ENCODE results near the gene MLXIP. TPM values are rescaled to one million over a fixed set of nuclear protein-coding genes. Genes with fewer than 3 reads are reported as not detected.
A peak's percentile ranks its signal among the peaks of the same experiment; 100 is the strongest.

MLXIP gene
- total and polyA plus RNA-seq, 2 of the 13 experiments (the other 11 are each of a cell fraction or from before 2014, with no cell fraction given) = 5.3 to 6.7 TPM

DNA sequence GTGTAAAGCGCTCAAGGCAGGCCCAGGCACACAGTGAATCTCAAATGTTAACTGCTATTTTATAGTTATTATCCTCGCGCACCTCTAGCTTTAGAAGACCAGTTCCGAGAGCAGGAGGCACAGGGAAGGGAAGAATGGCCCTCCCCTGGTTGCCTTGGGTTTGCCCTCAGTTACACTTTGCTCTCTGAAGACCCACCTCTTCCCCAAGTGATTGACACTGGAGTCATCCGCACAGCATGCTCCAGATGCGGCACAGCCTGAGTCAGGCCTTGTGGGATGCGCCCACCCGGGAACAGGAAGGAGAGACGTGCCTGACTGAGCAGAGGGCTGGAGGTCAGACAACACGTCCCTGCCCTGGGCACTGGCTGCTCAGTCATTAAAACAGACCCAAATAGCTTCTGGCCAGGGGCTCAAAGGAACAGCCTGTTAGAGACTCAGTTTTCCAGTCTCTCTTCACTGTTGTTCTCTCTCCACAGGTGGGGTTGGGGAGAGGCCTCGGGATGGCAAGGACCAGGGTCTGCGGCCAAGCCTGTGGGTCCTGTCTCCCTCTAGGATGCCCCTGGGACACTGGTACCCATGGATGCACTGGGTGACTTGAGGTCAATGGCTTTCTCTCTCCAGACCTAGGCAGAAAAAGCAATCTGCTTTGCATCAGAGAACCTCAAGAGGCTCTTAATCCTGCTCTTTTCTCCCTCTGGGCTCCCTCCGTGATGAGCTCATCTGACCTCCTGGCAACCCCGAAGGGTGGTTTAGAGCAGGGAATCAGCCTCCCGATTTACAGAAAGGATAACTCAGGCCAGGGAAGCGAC is 13.6 kb upstream of the MLXIP start (continued):
- TF ChIP-seq ZNF670 (CRISPR knock-in tag; IDR thresholded peaks at IDR 0.05; ENCODE audit: borderline replicate concordance) = no peak
- peak; percentile 50; the same call in 1 of the 2 replicates for TF ChIP-seq RXRA (CRISPR knock-in tag; IDR thresholded peaks at IDR 0.05)
- TF ChIP-seq PHF20 (CRISPR knock-in tag; IDR thresholded peaks at IDR 0.05) = no peak
- peak; percentile 54 for TF ChIP-seq POLR2G (IDR thresholded peaks at IDR 0.05; ENCODE audit: low read depth, low read length)
- TF ChIP-seq, protein P1, sequence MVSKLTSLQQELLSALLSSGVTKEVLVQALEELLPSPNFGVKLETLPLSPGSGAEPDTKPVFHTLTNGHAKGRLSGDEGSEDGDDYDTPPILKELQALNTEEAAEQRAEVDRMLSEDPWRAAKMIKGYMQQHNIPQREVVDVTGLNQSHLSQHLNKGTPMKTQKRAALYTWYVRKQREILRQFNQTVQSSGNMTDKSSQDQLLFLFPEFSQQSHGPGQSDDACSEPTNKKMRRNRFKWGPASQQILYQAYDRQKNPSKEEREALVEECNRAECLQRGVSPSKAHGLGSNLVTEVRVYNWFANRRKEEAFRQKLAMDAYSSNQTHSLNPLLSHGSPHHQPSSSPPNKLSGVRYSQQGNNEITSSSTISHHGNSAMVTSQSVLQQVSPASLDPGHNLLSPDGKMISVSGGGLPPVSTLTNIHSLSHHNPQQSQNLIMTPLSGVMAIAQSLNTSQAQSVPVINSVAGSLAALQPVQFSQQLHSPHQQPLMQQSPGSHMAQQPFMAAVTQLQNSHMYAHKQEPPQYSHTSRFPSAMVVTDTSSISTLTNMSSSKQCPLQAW (CRISPR knock-in tag; IDR thresholded peaks at IDR 0.05) = peak; percentile 25; the same call in 1 of the 2 replicates
- peak; percentile 78 for TF ChIP-seq NFYC (CRISPR knock-in tag; IDR thresholded peaks at IDR 0.05)
- TF ChIP-seq FOSL2 (CRISPR knock-in tag; IDR thresholded peaks at IDR 0.05) = peak; percentile 56; the same call in 1 of the 2 replicates
- peak; percentile 74 for TF ChIP-seq NFYB (CRISPR knock-in tag; IDR thresholded peaks at IDR 0.05)
- peak; percentile 46 for TF ChIP-seq TEAD3 (CRISPR knock-in tag; optimal IDR thresholded peaks at IDR 0.05; ENCODE audit: borderline replicate concordance)
- TF ChIP-seq ZNF790 (CRISPR knock-in tag; IDR thresholded peaks at IDR 0.05; ENCODE audit: borderline replicate concordance) = 0 out of 2 replicates have a peak, but pooled peaks have one; percentile 27
- peak; percentile 35; the same call in 1 of the 2 replicates for TF ChIP-seq HOXA3 (CRISPR knock-in tag; IDR thresholded peaks at IDR 0.05)
- TF ChIP-seq POLR2AphosphoS5 (IDR thresholded peaks at IDR 0.05; ENCODE audit: low read depth, low read length) = peak; percentile 31; the same call in 1 of the 2 replicates
- TF ChIP-seq POLR2A (IDR thresholded peaks at IDR 0.05; ENCODE audit: insufficient read depth in 1 of 2, low read depth in 2 of 2, low read length in 2 of 2) = peak in 1 of 2 experiments; percentile 59; a peak in 2 of 4 replicates
- no peak for TF ChIP-seq ZNF839 (CRISPR knock-in tag; IDR thresholded peaks at IDR 0.05; ENCODE audit: borderline replicate concordance)
- TF ChIP-seq, protein P2, sequence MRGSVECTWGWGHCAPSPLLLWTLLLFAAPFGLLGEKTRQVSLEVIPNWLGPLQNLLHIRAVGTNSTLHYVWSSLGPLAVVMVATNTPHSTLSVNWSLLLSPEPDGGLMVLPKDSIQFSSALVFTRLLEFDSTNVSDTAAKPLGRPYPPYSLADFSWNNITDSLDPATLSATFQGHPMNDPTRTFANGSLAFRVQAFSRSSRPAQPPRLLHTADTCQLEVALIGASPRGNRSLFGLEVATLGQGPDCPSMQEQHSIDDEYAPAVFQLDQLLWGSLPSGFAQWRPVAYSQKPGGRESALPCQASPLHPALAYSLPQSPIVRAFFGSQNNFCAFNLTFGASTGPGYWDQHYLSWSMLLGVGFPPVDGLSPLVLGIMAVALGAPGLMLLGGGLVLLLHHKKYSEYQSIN (CRISPR knock-in tag; IDR thresholded peaks at IDR 0.05; ENCODE audit: borderline replicate concordance) = no peak
- no peak for TF ChIP-seq ZNF564 (CRISPR knock-in tag; IDR thresholded peaks at IDR 0.05)
- TF ChIP-seq, protein P3, sequence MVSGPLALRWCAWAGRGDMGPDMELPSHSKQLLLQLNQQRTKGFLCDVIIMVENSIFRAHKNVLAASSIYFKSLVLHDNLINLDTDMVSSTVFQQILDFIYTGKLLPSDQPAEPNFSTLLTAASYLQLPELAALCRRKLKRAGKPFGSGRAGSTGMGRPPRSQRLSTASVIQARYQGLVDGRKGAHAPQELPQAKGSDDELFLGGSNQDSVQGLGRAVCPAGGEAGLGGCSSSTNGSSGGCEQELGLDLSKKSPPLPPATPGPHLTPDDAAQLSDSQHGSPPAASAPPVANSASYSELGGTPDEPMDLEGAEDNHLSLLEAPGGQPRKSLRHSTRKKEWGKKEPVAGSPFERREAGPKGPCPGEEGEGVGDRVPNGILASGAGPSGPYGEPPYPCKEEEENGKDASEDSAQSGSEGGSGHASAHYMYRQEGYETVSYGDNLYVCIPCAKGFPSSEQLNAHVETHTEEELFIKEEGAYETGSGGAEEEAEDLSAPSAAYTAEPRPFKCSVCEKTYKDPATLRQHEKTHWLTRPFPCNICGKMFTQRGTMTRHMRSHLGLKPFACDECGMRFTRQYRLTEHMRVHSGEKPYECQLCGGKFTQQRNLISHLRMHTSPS (CRISPR knock-in tag; IDR thresholded peaks at IDR 0.05; ENCODE audit: low read depth) = no peak
- peak; percentile 97 for TF ChIP-seq ZBTB38 (CRISPR knock-in tag; IDR thresholded peaks at IDR 0.05)
- TF ChIP-seq, protein P4, sequence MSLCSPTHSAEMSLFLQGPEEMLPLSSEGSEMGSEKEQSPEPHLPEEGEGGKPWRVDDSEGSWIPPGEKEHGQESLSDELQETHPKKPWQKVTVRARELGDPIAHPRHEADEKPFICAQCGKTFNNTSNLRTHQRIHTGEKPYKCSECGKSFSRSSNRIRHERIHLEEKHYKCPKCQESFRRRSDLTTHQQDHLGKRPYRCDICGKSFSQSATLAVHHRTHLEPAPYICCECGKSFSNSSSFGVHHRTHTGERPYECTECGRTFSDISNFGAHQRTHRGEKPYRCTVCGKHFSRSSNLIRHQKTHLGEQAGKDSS (CRISPR knock-in tag; IDR thresholded peaks at IDR 0.05; ENCODE audit: borderline replicate concordance, low read depth) = 0 out of 2 replicates have a peak, but pooled peaks have one; percentile 26
- no peak for TF ChIP-seq ZNF563 (CRISPR knock-in tag; IDR thresholded peaks at IDR 0.05)
